HepG2 (cell line): Measurements from ENCODE around the gene ZDHHC24.
"Not testable (repeated sequence)": the region's sequence is repeated elsewhere in the genome, so short reads cannot be mapped to it uniquely, and the experiment has no call there.

Experiments
- EED ChIP-seq: sonication (generic); formaldehyde crosslinking; IDR thresholded peaks from 2 replicates; pipeline ENCODE4 v1.5.0; 2020; ENCODE audit warnings: mild to moderate bottlenecking, missing genetic modification reagents
- HHEX ChIP-seq: IDR thresholded peaks from 2 replicates; pipeline ENCODE4 v1.6.1; 2016; ENCODE audit warnings: control low read depth
- JDP2 ChIP-seq: sonication (generic); formaldehyde crosslinking; IDR thresholded peaks from 2 replicates; pipeline ENCODE4 v1.8.1; 2022; ENCODE audit warnings: missing genetic modification reagents, borderline replicate concordance
- MTA3 ChIP-seq: sonication (generic); formaldehyde crosslinking; IDR thresholded peaks from 2 replicates; pipeline ENCODE4 v1.4.0; 2020; ENCODE audit warnings: missing genetic modification reagents
- POLR2AphosphoS5 ChIP-seq: IDR thresholded peaks from 2 replicates; pipeline ENCODE4 v1.6.1; 2012; ENCODE audit warnings: low read depth, low read length
- RAD51 ChIP-seq: fragments of 450-650 bp; IDR thresholded peaks from 2 replicates; pipeline ENCODE4 v1.6.1; 2016; ENCODE audit warnings: borderline replicate concordance
- RXRB ChIP-seq: IDR thresholded peaks from 2 replicates; pipeline ENCODE4 v1.6.1; 2016; ENCODE audit warnings: borderline replicate concordance, missing genetic modification reagents, missing compliant biosample characterization
- TAF1 ChIP-seq: sonication (generic); formaldehyde crosslinking; IDR thresholded peaks from 2 replicates; pipeline ENCODE4 v1.4.0; 2020; ENCODE audit warnings: missing genetic modification reagents
- TEAD2 ChIP-seq: sonication (generic); formaldehyde crosslinking; IDR thresholded peaks from 2 replicates; pipeline ENCODE4 v1.9.0; 2021; ENCODE audit warnings: missing genetic modification reagents
- YY1 ChIP-seq: IDR thresholded peaks from 2 replicates; pipeline ENCODE4 v1.6.1; 2011; ENCODE audit warnings: low read length, low read depth, moderate library complexity, mild to moderate bottlenecking; ENCODE audit not compliant: insufficient read depth, insufficient replicate concordance
- ZNF101 ChIP-seq: sonication (generic); formaldehyde crosslinking; IDR thresholded peaks from 2 replicates; pipeline ENCODE4 v1.4.0; 2020; ENCODE audit warnings: mild to moderate bottlenecking, low read depth, missing genetic modification reagents, borderline replicate concordance
- ZNF124 ChIP-seq: sonication (generic); formaldehyde crosslinking; IDR thresholded peaks from 2 replicates; pipeline ENCODE4 v1.4.0; 2020; ENCODE audit warnings: missing genetic modification reagents
- TF ChIP-seq, protein P1 (sequence below): sonication (generic); formaldehyde crosslinking; IDR thresholded peaks from 2 replicates; pipeline ENCODE4 v1.5.0; 2020; ENCODE audit warnings: mild to moderate bottlenecking, missing genetic modification reagents, moderate library complexity
- TF ChIP-seq, protein P2 (sequence below): sonication (generic); formaldehyde crosslinking; IDR thresholded peaks from 2 replicates; pipeline ENCODE4 v1.4.0; 2020; ENCODE audit warnings: mild to moderate bottlenecking, missing genetic modification reagents

DNA sequence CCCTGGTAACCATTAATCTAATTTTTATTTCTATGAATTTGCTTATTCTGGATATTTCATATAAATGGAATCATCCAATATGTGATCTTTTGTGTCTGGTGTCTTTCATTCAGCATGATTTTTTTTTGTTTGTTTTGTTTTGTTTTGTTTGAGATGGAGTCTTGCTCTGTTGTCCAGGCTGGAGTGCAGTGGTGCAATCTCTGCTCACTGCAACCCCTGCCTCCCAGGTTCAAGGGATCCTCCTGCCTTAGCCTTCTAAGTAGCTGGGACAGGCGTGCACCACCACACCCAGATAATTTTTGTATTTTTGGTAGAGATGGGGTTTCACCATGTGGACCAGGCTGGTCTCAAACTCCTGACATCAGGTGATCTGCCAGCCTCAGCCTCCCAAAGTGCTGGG, 39.6 kb upstream of the ZDHHC24 start:
- TF ChIP-seq RAD51; TAF1 (CRISPR knock-in tag); MTA3 (CRISPR knock-in tag); ZNF101 (CRISPR knock-in tag); POLR2AphosphoS5; JDP2 (CRISPR knock-in tag); YY1; TEAD2; RXRB; HHEX (CRISPR knock-in tag); ZNF124 (CRISPR knock-in tag); EED (CRISPR knock-in tag): not testable (repeated sequence)
- TF ChIP-seq, protein P1, sequence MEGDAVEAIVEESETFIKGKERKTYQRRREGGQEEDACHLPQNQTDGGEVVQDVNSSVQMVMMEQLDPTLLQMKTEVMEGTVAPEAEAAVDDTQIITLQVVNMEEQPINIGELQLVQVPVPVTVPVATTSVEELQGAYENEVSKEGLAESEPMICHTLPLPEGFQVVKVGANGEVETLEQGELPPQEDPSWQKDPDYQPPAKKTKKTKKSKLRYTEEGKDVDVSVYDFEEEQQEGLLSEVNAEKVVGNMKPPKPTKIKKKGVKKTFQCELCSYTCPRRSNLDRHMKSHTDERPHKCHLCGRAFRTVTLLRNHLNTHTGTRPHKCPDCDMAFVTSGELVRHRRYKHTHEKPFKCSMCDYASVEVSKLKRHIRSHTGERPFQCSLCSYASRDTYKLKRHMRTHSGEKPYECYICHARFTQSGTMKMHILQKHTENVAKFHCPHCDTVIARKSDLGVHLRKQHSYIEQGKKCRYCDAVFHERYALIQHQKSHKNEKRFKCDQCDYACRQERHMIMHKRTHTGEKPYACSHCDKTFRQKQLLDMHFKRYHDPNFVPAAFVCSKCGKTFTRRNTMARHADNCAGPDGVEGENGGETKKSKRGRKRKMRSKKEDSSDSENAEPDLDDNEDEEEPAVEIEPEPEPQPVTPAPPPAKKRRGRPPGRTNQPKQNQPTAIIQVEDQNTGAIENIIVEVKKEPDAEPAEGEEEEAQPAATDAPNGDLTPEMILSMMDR (CRISPR knock-in tag) = not testable (repeated sequence)
- TF ChIP-seq, protein P2, sequence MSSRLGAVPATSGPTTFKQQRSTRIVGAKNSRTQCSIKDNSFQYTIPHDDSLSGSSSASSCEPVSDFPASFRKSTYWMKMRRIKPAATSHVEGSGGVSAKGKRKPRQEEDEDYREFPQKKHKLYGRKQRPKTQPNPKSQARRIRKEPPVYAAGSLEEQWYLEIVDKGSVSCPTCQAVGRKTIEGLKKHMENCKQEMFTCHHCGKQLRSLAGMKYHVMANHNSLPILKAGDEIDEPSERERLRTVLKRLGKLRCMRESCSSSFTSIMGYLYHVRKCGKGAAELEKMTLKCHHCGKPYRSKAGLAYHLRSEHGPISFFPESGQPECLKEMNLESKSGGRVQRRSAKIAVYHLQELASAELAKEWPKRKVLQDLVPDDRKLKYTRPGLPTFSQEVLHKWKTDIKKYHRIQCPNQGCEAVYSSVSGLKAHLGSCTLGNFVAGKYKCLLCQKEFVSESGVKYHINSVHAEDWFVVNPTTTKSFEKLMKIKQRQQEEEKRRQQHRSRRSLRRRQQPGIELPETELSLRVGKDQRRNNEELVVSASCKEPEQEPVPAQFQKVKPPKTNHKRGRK (CRISPR knock-in tag) = not testable (repeated sequence)
